GM19395 (cell line): ENCODE results near the gene MAGI1.
"Not testable (repeated sequence)": the region's sequence is repeated elsewhere in the genome, so short reads cannot be mapped to it uniquely, and the experiment has no call there.

Source experiments
- ATAC-seq: cut with Tn5 transposase; IDR thresholded peaks from one replicate; pipeline ENCODE4 v1.9.1; 2021; ENCODE audit warnings: mild to moderate bottlenecking, moderate library complexity; ENCODE audit not compliant: unreplicated experiment

The MAGI1 gene

DNA sequence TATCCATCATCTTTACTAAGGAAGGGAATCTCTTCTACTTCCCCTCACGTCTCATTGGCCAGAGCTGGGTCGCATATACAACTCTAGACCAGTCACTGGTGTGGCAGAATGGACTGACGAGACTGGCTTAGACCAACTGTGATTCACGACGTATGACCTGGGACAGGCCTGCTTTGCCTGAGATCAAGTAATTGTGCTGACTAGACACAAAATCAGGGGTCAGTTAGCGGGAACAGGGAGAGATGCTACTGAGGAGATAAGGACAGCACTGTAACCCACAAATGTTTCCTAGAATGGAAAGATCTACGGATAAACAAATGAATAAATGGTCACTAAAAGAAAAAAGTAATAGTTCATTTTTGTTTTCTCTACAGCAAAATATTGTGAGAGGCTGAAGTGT lies 308.3 kb downstream of the MAGI1 start:
- no peak for ATAC-seq

GRCh38 chr3:65729973-65730372 lies 308.7 kb downstream of the MAGI1 start:
- ATAC-seq = no peak

DNA sequence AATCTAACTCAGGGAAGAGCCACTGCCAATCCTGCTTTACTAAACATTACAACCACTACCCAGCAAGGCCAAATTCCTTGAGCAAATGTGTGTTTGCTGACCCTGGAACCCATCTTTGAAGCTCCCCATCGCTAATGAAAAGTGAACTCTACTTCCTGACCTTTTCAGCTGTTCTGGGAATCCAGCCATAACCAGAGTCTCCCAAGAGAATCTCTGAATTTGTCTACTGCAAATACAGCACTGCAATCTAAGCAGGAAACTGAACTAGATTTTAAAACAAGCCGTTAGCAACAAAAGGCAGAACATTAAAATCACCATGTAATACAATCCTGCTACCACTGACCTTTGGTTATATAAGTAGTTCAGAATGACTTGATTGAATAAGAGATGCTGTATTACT lies 309.2 kb downstream of the MAGI1 start:
- no peak for ATAC-seq

- ATAC-seq = no peak
These were observed 310.6 kb downstream of the MAGI1 start for GRCh38 chr3:65728138-65728537.

DNA sequence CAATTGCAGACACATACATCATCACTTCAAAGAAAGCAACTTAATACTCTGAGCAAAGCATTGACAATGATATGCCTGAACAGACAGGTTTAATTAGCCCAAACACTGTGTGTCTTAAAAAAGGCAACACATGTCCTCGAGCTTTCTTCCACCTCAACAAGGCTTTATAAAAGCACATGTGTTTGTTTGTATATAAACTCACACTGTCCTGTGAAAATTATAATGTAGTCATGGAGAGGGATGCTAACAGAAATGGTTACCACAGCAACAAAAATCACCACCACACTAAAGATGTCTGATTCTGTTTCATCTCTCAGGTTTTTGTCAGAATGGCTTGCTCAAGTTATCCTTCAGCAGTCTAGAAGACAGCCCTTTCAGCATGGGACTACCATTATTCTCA lies 314.7 kb downstream of the MAGI1 start:
- no peak for ATAC-seq

DNA sequence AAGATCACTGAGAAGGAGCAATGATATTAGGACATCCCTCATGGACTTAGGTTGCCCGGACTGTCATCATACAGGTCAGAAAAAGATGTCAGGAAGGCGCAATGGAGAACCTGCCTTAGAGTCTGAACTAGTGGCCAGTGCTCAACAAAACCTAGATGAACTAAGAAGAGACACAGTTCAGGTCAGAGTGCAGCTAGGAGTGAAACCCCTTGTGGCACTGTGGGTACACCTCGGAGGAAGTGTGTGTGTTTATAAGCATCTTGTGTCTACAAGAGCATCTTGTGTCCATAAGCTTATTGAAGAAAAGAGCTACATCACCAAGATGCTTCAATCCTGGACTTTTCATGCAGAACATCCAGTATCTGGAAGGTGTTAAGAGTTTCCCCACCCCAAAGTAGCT lies 315.7 kb downstream of the MAGI1 start:
- ATAC-seq = no peak

- no peak for ATAC-seq
These were observed 317.6 kb downstream of the MAGI1 start for GRCh38 chr3:65720989-65721737.

DNA sequence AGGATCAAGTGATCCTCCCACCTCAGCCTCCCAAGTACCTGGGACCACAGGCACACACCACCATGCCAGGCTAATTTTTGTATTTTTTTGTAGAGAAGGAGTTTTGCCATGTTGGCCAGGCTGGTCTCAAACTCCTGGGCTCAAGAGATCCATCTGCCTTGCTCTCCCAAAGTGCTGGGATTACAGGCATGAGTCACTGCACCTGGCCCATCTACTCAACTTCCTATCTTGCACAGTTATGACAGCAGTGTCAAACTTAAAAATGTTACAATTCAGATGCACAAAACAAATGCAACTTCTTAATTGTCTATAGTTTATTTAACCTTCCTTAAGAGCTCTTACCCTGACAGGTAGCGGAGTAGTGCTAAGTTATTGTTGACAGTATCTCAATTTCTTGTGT lies 319.1 kb downstream of the MAGI1 start:
- not testable (repeated sequence) for ATAC-seq

DNA sequence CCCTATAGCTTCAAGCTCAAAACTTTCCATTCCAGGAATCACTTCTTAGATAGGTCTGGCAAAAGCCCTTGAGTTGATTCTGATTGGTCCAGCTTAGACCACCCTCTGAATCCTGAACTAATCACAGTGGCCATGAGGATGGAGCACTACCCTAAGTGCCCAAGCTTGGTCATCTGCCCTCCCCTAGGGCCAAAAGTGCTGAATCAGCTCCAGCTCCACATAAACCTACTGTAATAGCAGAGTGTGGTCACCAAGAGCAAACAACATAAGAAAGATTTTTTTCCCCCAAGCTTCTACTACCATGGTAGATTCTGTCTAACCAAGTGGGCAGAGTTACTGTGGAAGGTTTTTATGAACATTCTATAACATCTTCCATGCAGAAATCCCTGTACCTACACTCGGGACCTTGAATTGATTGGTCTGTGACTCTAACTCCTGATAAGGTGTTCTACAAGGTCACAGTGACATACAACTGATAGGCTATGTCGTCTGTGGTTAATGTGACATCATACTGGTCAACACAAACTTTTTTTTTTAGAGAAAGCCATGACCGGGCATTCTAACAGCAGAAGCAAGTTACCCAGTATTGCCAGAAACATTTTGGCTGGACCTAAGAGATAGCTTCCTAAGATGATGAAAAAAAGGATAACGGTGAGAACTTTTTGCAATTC lies 320.9 kb downstream of the MAGI1 start:
- no peak for ATAC-seq

GRCh38 chr3:65716071-65716751 lies 322.5 kb downstream of the MAGI1 start:
- no peak for ATAC-seq

DNA sequence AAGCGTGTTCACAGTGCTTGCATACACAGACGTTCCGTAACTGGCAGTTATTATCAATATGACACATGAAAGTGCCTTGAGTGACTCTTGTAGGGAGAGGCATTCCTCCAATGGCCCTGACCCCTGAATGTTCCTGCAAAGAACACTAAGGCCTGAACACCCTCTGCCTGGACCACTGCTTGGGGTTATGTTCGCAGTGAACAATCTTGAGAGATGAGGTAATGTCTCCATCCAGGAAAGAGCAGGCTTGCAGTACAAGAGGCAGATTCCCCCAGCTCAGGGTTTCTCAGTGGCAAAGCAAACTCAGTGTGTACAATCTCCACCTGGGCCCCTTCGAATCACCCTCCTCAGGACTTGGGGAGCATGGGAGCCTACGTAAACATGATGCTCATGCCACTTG lies 324.6 kb downstream of the MAGI1 start:
- ATAC-seq = no peak

DNA sequence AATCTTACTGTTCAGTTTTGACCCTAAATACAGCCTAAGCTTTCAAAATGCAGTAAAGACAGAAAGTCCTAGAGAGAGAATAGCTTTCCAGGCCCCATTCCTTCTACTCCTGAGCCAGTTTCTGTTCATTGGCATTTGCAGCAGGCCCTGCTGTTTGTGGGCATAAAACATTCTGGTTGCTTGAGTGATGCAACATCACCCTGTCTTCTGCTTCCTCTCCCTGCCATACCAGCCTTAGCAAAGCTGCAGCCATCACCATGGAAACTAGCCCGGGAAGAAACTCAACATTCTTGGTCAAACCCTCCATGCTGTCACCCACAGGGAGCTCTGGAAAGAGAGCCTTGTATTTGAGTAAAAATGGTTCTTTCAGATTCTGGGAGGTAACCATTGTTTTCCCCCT lies 325.7 kb downstream of the MAGI1 start:
- no peak for ATAC-seq

- no peak for ATAC-seq
These were observed 326.6 kb downstream of the MAGI1 start for GRCh38 chr3:65712140-65712539.

DNA sequence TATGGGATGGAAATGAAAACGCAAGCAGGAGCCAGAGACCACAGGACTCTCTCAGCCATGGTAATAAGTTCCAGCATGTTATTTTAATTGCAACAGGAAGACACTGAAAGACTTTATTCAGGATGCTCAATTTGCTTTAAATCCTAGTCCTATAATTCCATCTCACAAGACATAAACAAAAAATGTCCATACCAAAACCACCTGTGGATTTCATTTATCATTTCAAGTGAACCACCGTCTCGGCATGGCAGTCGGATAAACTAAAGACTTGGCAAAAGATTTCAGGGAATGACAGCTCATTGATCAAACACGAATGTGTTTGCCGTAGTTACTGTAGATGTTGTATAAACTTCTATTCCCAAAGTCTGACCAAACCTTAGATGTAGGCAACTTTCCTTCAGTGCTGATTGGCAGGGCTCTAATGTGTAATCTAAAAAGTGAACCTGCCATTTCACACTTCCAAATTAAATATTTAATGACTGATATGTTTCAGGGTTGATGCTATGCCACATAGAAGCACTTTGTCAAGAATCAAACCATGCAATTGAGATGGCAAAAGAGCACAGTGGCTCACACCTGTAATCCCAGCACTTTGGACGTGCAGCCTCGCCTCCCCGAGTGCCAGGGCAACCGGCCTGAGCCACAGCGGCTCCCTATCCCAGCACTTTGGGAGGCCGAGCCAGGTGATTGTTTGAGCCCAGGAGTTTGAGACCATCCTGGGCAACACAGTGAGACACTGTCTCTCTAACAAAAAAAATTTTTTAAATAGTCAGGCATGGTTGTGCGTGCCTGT lies 331.7 kb downstream of the MAGI1 start:
- no peak for ATAC-seq

DNA sequence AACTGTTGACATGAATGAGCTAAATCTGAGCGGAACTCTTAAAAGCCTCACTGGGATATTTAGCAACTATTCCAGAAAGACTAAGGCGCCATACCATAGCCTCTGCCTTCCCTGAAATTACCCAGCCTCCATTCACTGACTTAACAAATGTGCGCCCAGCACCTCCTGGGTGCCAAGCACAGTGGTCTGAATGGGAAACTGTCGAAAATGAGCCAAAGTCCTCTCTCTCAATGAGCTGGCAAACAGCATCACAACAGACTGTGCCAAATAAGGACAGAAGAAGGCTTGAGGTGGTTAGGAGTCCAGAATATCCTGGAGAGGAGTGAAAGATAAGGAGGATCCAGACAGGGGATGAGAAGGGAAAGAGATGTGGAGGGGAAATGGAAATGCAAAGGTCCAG lies 332.4 kb downstream of the MAGI1 start:
- no peak for ATAC-seq

GRCh38 chr3:65703820-65704219 lies 334.9 kb downstream of the MAGI1 start:
- no peak for ATAC-seq

DNA sequence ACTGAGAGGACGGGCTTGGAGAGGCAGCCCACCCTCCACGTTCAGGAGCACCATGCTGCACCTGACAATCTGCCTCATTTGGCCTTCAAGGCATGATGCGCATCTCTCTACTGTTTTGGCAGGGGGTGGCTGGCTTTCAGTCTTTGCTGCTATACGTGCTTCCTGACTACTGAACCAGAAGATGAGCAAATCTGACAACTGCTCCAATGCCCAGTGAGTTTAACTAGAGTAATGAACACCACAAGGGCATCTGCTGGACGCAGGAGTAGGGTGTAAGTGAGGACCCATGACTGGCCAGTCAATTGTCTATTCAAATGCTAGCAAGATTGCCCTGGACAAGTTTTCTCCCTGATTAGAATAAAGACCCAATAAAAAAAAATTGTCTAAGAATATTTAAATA lies 335.7 kb downstream of the MAGI1 start:
- ATAC-seq = no peak

DNA sequence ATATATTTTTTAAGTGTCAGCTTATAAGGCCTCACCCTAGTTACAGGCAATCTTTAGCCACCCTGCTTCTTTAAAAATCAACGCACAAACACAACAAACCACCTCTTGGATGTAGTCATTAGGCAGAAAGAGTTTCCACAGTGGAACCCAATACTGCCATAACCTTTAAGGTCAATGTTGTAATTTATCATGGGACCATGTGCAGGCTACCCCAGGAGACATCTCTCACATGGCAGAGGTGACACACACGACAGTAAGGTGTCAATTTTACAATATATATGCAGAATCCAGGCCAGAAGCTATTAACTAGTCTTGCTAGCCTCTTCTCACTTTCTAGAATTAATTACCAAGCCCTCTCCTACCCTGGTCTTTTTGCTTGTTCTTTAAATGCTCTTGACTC lies 336.5 kb downstream of the MAGI1 start:
- no peak for ATAC-seq

GRCh38 chr3:65701516-65701915 lies 337.2 kb downstream of the MAGI1 start:
- no peak for ATAC-seq

- ATAC-seq = no peak
These were observed 349.3 kb downstream of the MAGI1 start for GRCh38 chr3:65689436-65689835.

- ATAC-seq = no peak
These were observed 351.0 kb downstream of the MAGI1 start for GRCh38 chr3:65687741-65688140.
